Mesothelial cell of epicardium (in vitro differentiated cells): ENCODE data around the gene RALGAPB. TPM values are rescaled to one million over a fixed set of nuclear protein-coding genes. Genes with fewer than 3 reads are reported as not detected.

ENCODE experiments used
- DNase-seq, 2 experiments: peaks; one replicate each; pipeline ENCODE4 v3.0.0; 2021; ENCODE audit warnings: low spot score in 2 of 2; ENCODE audit not compliant: unreplicated experiment in 2 of 2
- H3K27ac Mint-ChIP-seq: 2 replicates; pipeline ENCODE4 v1.8.0; 2021; ENCODE audit warnings: mixed read lengths
- H3K27me3 Mint-ChIP-seq: 2 replicates; pipeline ENCODE4 v1.8.0; 2021; ENCODE audit warnings: low read depth, mixed read lengths
- H3K36me3 Mint-ChIP-seq: 2 replicates; pipeline ENCODE4 v1.8.0; 2021; ENCODE audit warnings: mixed read lengths
- H3K4me1 Mint-ChIP-seq: 2 replicates; pipeline ENCODE4 v1.8.0; 2021; ENCODE audit warnings: mixed read lengths
- H3K4me3 Mint-ChIP-seq: 2 replicates; pipeline ENCODE4 v1.8.0; 2021; ENCODE audit warnings: mild to moderate bottlenecking, moderate library complexity, mixed read lengths
- H3K9me3 Mint-ChIP-seq: 2 replicates; pipeline ENCODE4 v1.8.0; 2021; ENCODE audit warnings: mixed read lengths
- total RNA-seq: library from RNA; stranded (reverse); gene quantifications from 3 replicates; pipeline ENCODE4 v1.2.1, GENCODE V29; 2021
- TF ChIP-seq, protein P1 (sequence below): fragments of 200-600 bp; sonication (generic); IDR thresholded peaks from one replicate; pipeline ENCODE4 v1.5.0; 2021; ENCODE audit warnings: antibody characterized with exemption; ENCODE audit not compliant: unreplicated experiment

Gene RALGAPB
- 42.2 to 45.4 TPM (median 43.5 TPM) in 3 replicates for total RNA-seq

DNA sequence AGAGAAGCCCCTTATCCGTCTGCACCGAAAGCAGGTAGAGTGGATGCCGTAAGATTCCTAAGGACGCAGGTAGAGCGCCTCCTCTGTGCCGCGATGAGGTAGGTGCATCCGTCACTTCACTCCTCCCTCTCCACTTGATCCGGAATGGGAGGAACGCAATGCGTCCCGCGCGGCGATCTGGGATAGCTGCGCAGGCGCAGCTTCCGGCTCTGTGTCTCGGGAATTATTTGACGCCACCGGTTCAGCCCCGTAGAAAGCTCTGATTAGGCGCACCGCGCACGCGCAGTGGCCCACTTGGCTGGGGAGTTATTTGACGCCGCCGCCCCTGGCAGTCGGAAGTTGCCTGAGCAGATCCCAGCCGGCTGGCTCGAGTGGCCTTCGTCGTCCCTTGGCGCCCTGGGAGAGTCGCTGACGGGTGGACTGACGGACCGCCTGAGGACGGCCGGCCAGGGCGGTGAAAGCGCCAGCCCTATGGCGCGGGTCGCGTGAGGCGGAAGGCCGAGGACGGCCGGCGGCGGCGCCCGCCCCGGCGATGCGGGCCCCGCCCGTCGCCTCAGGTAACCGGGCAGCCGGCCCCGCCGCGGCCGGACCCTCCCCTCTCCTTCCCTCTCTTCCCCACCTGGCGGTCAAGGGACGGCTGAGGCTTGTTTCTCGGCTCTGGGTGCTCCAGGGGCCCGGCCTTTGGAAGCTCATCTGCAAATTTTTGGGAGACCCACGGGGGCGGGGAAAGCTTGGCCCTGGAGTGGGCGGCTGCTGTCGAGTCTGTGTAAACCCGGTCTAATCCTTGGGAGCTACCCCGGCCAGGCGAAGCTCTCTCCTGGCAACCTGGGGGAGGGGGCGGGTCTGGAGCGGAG lies at the start of gene RALGAPB:
TSS of gene RALGAPB (plus strand) at position 331 of the 854 bp plus-strand sequence. CDS start 15,590 bp downstream, outside the sequence.
- H3K4me1 Mint-ChIP-seq: peaks cover 26% of the 10 kb centered on the region
- H3K27ac Mint-ChIP-seq: peak within 1 kb of the TSS; percentile 95
- H3K27me3 Mint-ChIP-seq: peaks cover 12% of the 10 kb centered on the region
- peak within 1 kb of the TSS; percentile 86 for H3K4me3 Mint-ChIP-seq
- TF ChIP-seq, protein P1, sequence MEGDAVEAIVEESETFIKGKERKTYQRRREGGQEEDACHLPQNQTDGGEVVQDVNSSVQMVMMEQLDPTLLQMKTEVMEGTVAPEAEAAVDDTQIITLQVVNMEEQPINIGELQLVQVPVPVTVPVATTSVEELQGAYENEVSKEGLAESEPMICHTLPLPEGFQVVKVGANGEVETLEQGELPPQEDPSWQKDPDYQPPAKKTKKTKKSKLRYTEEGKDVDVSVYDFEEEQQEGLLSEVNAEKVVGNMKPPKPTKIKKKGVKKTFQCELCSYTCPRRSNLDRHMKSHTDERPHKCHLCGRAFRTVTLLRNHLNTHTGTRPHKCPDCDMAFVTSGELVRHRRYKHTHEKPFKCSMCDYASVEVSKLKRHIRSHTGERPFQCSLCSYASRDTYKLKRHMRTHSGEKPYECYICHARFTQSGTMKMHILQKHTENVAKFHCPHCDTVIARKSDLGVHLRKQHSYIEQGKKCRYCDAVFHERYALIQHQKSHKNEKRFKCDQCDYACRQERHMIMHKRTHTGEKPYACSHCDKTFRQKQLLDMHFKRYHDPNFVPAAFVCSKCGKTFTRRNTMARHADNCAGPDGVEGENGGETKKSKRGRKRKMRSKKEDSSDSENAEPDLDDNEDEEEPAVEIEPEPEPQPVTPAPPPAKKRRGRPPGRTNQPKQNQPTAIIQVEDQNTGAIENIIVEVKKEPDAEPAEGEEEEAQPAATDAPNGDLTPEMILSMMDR: no peak
- DNase-seq: peak; percentile 97 to 99
- H3K36me3 Mint-ChIP-seq: no peaks in the 10 kb centered on the region
- no peaks in the 10 kb centered on the region for H3K9me3 Mint-ChIP-seq

DNA sequence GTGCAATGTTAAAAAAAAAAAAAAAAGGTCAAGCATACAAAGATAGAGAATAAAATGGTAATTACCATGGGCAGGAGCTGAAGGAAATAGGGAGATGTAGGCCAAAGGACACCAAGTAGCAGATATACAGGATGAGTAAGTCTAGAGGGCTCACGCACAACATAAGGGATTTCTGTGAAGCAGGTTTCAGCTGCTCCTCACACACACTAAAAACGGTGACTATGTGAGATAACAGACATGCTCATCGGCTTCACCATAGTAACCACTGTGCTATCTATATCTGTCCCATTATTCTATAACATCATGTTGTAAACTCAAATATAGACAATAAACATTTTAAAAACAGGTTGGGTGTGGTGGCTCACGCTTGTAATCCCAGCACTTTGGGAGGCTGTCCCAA lies 49.1 kb upstream of the RALGAPB start:
- DNase-seq: no peak
- Mint-ChIP-seq H3K9me3 (no peaks in the 10 kb centered on the region), H3K27ac (no peak overlapping the region), H3K36me3 (peaks cover 55% of the 10 kb centered on the region), H3K27me3 (no peaks in the 10 kb centered on the region), H3K4me1 (peaks cover 4% of the 10 kb centered on the region), H3K4me3 (no peak overlapping the region)
- TF ChIP-seq, protein P1: no peak

DNA sequence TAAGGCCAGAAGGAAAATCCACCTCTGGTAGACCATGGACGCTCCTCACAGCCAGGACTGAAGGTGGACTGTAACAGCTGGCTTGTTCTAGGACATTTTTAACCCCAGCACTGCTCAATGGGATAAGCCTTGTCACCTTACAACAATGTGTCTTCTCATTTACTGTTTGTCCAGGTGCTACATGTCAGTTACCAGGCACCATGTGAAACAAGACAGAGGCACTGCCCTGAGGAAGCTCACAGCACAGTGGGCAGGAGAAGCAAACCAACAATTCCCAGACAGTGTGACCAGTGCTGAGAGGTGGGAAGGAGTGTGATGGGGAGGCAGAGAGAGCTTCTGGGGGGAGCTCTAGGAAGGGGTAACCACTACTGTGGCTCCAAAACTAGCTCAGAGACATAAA lies 48.2 kb upstream of the RALGAPB start:
- Mint-ChIP-seq H3K4me1 (peaks cover 4% of the 10 kb centered on the region), H3K36me3 (peaks cover 57% of the 10 kb centered on the region), H3K4me3 (no peak overlapping the region), H3K27me3 (no peaks in the 10 kb centered on the region), H3K9me3 (no peaks in the 10 kb centered on the region), H3K27ac (no peak overlapping the region)
- TF ChIP-seq, protein P1: no peak
- no peak for DNase-seq

DNA sequence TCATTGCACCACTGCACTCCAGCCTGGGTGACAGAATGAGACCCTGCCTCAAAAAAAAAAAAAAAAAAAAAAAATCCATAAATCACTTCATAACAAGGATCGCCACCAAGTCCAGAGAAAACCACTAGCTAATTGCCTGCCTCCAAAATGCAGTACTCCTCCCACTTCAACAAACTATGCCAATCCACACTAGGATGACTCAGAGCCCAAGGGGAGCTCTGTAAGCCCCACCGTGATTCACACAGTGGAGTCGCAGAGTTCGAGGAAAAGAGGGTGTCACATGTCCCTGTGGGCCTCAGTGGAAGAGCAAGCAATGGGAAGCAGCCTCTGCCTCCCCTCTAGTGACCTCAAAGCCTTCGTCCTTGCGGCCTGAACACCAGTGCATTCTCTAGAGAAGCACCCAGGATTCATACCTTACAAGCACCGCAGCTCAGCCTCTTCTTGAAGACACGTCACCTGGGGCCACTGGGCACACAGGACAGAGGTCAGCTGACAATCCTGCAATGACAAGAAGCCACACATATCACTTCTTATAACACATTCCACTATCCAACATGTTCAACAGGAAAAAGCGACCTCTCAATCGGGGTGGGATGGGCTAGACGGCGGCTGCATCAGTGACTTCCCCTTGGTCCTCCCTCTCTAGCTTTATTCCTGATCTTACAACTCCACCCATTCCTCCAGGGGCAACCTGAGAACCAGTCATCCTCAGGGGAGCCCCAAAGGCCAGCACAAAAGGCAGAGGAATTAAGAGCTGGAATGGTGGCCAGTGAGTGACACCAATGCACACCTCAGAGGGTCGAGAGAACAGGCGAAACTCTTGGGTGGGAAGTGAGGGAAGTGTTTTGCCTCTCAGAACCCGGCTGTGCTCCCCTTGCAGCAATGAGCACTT lies 46.4 kb upstream of the RALGAPB start:
- H3K27ac Mint-ChIP-seq: no peak overlapping the region
- H3K36me3 Mint-ChIP-seq: peaks cover 53% of the 10 kb centered on the region
- H3K27me3 Mint-ChIP-seq: no peaks in the 10 kb centered on the region
- H3K4me3 Mint-ChIP-seq: no peak overlapping the region
- DNase-seq: no peak
- H3K9me3 Mint-ChIP-seq: peaks cover under 1% of the 10 kb centered on the region
- TF ChIP-seq, protein P1: no peak
- peaks cover 4% of the 10 kb centered on the region for H3K4me1 Mint-ChIP-seq

DNA sequence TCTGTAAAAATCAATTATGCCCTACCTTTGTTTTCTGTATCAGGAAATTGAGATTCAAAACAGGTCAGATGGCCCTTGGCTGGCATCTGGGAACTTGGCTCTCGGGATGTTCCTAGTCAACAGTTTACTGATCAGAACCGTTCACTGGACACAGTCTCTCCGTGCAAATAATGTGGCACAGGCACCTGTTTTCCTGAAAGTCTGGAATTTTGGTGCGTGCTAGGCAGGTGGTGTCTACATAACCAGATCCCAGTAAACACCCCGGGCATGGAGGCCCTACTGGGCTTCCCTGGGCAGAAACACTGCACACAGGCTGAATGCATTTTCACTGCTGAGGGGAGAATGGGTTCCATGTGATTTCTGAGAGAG lies 45.0 kb upstream of the RALGAPB start:
- TF ChIP-seq, protein P1: no peak
- no peak overlapping the region for H3K27ac Mint-ChIP-seq
- peaks cover 54% of the 10 kb centered on the region for H3K36me3 Mint-ChIP-seq
- H3K27me3 Mint-ChIP-seq: no peaks in the 10 kb centered on the region
- peaks cover 4% of the 10 kb centered on the region for H3K4me1 Mint-ChIP-seq
- DNase-seq: no peak
- H3K9me3 Mint-ChIP-seq: peaks cover 11% of the 10 kb centered on the region
- no peak overlapping the region for H3K4me3 Mint-ChIP-seq
